HCT116 (cell line): ENCODE data around the gene MLLT6.

Experiments used
- EZH2 ChIP-seq: fragments of 200-600 bp; sonication (generic); IDR thresholded peaks from 2 replicates; pipeline ENCODE4 v1.6.1; 2017; ENCODE audit warnings: antibody characterized with exemption, mixed run types
- EZH2phosphoT487 ChIP-seq: fragments of 200-600 bp; IDR thresholded peaks from 2 replicates; pipeline ENCODE4 v1.6.1; 2018; ENCODE audit warnings: antibody characterized with exemption, borderline replicate concordance
- FOSL1 ChIP-seq: IDR thresholded peaks from 2 replicates; pipeline ENCODE4 v1.6.1; 2012; ENCODE audit warnings: low read depth
- POLR2A ChIP-seq: IDR thresholded peaks from 2 replicates; pipeline ENCODE4 v1.7.0; 2011; ENCODE audit warnings: borderline replicate concordance; ENCODE audit not compliant: insufficient read depth, insufficient read length; ENCODE audit errors: extremely low read depth
- POLR2AphosphoS5 ChIP-seq: IDR thresholded peaks from 2 replicates; pipeline ENCODE4 v1.6.1; 2011; ENCODE audit warnings: mild to moderate bottlenecking, low read depth, low read length, moderate library complexity
- REST ChIP-seq: IDR thresholded peaks from 2 replicates; pipeline ENCODE4 v1.6.1; 2012; ENCODE audit warnings: low read depth
- SP1 ChIP-seq: IDR thresholded peaks from 2 replicates; pipeline ENCODE4 v1.6.1; 2012; ENCODE audit warnings: low read depth
- YY1 ChIP-seq: IDR thresholded peaks from 2 replicates; pipeline ENCODE4 v1.6.1; 2011; ENCODE audit warnings: low read length, low read depth, moderate library complexity, mild to moderate bottlenecking; ENCODE audit not compliant: insufficient replicate concordance; ENCODE audit errors: extremely low read depth
- ZFX ChIP-seq: fragments of 450-650 bp; IDR thresholded peaks from 2 replicates; pipeline ENCODE4 v1.6.1; 2017
- TF ChIP-seq, protein P1 (sequence below), 3 experiments: fragments of 200-600 bp in 1 of 3; sonication (generic) in 1 of 3; IDR thresholded peaks in 2 of 3; conservative IDR thresholded peaks in 1 of 3; 2 replicates each; pipeline ENCODE4 v1.5.1; 2012 to 2017; ENCODE audit warnings: low read depth in 2 of 3, low read length in 2 of 3, antibody characterized with exemption in 1 of 3, borderline replicate concordance in 1 of 3, control low read depth in 1 of 3, mild to moderate bottlenecking in 1 of 3, mixed read lengths in 1 of 3, mixed run types in 1 of 3, moderate library complexity in 1 of 3; ENCODE audit not compliant: insufficient read depth in 1 of 3
- TF ChIP-seq, protein P2 (sequence below): IDR thresholded peaks from 2 replicates; pipeline ENCODE4 v1.6.1; 2011; ENCODE audit warnings: mild to moderate bottlenecking, low read length, moderate library complexity; ENCODE audit not compliant: insufficient replicate concordance; ENCODE audit errors: extremely low read depth

DNA sequence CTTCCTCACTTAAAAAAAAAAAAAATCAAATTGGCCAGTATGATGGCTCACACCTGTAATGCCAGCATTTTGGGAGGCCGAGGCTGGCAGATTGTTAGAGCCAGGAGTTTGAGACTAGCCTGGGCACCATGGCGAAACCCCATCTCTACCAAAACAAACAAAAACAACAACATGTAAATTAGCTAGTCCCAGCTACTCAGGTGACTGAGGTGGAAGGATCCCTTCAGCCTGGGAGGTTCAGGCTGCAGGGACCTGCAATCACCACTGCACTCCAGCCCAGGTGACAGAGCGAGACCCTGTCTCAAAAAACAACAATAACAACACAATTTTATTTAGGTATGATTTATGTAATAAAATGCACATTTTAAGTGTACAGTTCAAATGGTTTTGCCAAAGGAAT lies 24.0 kb upstream of the MLLT6 start:
- no peak for TF ChIP-seq POLR2AphosphoS5
- TF ChIP-seq POLR2A = no peak
- TF ChIP-seq, protein P1, sequence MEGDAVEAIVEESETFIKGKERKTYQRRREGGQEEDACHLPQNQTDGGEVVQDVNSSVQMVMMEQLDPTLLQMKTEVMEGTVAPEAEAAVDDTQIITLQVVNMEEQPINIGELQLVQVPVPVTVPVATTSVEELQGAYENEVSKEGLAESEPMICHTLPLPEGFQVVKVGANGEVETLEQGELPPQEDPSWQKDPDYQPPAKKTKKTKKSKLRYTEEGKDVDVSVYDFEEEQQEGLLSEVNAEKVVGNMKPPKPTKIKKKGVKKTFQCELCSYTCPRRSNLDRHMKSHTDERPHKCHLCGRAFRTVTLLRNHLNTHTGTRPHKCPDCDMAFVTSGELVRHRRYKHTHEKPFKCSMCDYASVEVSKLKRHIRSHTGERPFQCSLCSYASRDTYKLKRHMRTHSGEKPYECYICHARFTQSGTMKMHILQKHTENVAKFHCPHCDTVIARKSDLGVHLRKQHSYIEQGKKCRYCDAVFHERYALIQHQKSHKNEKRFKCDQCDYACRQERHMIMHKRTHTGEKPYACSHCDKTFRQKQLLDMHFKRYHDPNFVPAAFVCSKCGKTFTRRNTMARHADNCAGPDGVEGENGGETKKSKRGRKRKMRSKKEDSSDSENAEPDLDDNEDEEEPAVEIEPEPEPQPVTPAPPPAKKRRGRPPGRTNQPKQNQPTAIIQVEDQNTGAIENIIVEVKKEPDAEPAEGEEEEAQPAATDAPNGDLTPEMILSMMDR (IDR thresholded peaks at IDR 0.05 in 2 of 3, conservative IDR thresholded peaks at IDR 0.05 in 1 of 3; ENCODE audit: borderline replicate concordance in 1 of 3, insufficient read depth in 1 of 3, low read depth in 2 of 3, low read length in 2 of 3) = no peak
- TF ChIP-seq EZH2phosphoT487 = no peak
- no peak for TF ChIP-seq REST
- no peak for TF ChIP-seq FOSL1
- TF ChIP-seq EZH2 = no peak
- TF ChIP-seq ZFX = no peak
- TF ChIP-seq, protein P2, sequence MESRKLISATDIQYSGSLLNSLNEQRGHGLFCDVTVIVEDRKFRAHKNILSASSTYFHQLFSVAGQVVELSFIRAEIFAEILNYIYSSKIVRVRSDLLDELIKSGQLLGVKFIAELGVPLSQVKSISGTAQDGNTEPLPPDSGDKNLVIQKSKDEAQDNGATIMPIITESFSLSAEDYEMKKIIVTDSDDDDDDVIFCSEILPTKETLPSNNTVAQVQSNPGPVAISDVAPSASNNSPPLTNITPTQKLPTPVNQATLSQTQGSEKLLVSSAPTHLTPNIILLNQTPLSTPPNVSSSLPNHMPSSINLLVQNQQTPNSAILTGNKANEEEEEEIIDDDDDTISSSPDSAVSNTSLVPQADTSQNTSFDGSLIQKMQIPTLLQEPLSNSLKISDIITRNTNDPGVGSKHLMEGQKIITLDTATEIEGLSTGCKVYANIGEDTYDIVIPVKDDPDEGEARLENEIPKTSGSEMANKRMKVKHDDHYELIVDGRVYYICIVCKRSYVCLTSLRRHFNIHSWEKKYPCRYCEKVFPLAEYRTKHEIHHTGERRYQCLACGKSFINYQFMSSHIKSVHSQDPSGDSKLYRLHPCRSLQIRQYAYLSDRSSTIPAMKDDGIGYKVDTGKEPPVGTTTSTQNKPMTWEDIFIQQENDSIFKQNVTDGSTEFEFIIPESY = no peak
- no peak for TF ChIP-seq YY1
- no peak for TF ChIP-seq SP1
